Neural crest cell (in vitro differentiated cells): ENCODE data around the gene MARK1. TPM values are rescaled to one million over a fixed set of nuclear protein-coding genes. Genes with fewer than 3 reads are reported as not detected.

ENCODE experiments used
- DNase-seq: peaks from one replicate; pipeline ENCODE4 v3.0.0; 2021; ENCODE audit warnings: low read depth, mixed read lengths, low spot score
- H3K27ac Mint-ChIP-seq: one replicate; pipeline ENCODE4 v1.8.0; 2021; ENCODE audit warnings: mild to moderate bottlenecking, mixed read lengths; ENCODE audit not compliant: unreplicated experiment
- H3K27me3 Mint-ChIP-seq: 2 replicates; pipeline ENCODE4 v1.8.0; 2021; ENCODE audit warnings: low read depth, mild to moderate bottlenecking, mixed read lengths
- H3K36me3 Mint-ChIP-seq: 2 replicates; pipeline ENCODE4 v1.8.0; 2021; ENCODE audit warnings: low read depth, mild to moderate bottlenecking, mixed read lengths
- H3K4me1 Mint-ChIP-seq: 2 replicates; pipeline ENCODE4 v1.8.0; 2021; ENCODE audit warnings: mixed read lengths
- H3K4me3 Mint-ChIP-seq: one replicate; pipeline ENCODE4 v1.8.0; 2021; ENCODE audit warnings: mild to moderate bottlenecking, mixed read lengths
- H3K9me3 Mint-ChIP-seq: 2 replicates; pipeline ENCODE4 v1.8.0; 2021; ENCODE audit warnings: mixed read lengths
- CTCF ChIP-seq: fragments of 200-600 bp; sonication (generic); conservative IDR thresholded peaks from 2 replicates; pipeline ENCODE4 v1.5.0; 2021; ENCODE audit warnings: antibody characterized with exemption, mild to moderate bottlenecking
- total RNA-seq: library from RNA; stranded (reverse); gene quantifications from 2 replicates; pipeline ENCODE4 v1.2.1, GENCODE V29; 2021

MARK1 gene
- total RNA-seq, 1 donor from 2014 or later, result 14.6 TPM

- no peak overlapping the region for H3K27ac Mint-ChIP-seq
- no peak overlapping the region for H3K4me3 Mint-ChIP-seq
- no peak for TF ChIP-seq CTCF
- DNase-seq, result no peak
- H3K27me3 Mint-ChIP-seq, result no peaks in the 10 kb centered on the region
- H3K9me3 Mint-ChIP-seq, result no peaks in the 10 kb centered on the region
- H3K36me3 Mint-ChIP-seq, result no peaks in the 10 kb centered on the region
- H3K4me1 Mint-ChIP-seq, result no peaks in the 10 kb centered on the region
These were observed 36.3 kb downstream of the MARK1 start for GRCh38 chr1:220564216-220564615.

DNA sequence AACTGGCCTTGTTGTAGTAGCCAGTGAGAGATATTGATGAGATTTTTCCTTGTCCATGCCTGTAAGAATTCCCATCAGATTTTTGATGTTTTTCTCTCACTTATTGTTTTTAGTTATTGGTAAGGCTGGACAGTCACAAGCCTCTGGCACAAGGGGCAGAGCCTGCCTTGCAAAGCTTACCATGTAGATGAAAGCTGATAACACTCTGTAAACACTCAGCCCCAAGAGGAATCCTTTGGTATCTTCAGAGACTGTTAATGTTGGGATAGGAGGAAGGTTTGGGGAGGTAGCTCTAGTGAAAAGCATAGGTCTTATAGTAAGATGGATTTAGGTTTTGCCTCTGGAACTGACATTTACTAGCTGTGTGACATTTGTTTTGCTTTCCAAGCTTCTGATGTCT is 37.7 kb downstream of the MARK1 start:
- no peak overlapping the region for H3K4me3 Mint-ChIP-seq
- no peak overlapping the region for H3K27ac Mint-ChIP-seq
- no peak for TF ChIP-seq CTCF
- H3K9me3 Mint-ChIP-seq, result no peaks in the 10 kb centered on the region
- no peaks in the 10 kb centered on the region for H3K27me3 Mint-ChIP-seq
- no peaks in the 10 kb centered on the region for H3K4me1 Mint-ChIP-seq
- no peaks in the 10 kb centered on the region for H3K36me3 Mint-ChIP-seq
- DNase-seq, result no peak

- Mint-ChIP-seq H3K4me1 (no peaks in the 10 kb centered on the region), H3K4me3 (no peak overlapping the region), H3K27ac (no peak overlapping the region), H3K9me3 (no peaks in the 10 kb centered on the region), H3K27me3 (no peaks in the 10 kb centered on the region), H3K36me3 (peaks cover 2% of the 10 kb centered on the region)
- no peak for TF ChIP-seq CTCF
- DNase-seq, result no peak
These were observed 38.9 kb downstream of the MARK1 start for GRCh38 chr1:220566869-220567268.

DNA sequence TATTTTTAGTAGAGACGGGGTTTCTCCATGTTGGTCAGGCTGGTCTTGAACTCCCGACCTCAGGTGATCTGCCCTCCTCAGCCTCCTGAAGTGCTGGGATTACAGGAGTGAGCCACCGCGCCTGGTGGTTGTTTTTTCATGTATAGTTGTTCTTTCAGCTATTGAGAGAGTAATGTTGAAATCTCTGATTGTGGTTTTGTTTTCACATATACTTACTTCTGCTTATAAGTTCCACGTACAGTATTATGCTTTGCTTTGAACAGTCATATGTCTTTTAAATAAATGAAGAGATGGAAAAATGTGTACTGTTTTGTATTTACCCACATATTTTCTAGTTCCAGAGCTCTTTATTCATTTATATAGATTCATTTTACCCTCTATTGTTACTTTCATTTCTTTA is 44.5 kb downstream of the MARK1 start:
- Mint-ChIP-seq H3K9me3 (peaks cover 5% of the 10 kb centered on the region), H3K4me1 (no peaks in the 10 kb centered on the region)

DNA sequence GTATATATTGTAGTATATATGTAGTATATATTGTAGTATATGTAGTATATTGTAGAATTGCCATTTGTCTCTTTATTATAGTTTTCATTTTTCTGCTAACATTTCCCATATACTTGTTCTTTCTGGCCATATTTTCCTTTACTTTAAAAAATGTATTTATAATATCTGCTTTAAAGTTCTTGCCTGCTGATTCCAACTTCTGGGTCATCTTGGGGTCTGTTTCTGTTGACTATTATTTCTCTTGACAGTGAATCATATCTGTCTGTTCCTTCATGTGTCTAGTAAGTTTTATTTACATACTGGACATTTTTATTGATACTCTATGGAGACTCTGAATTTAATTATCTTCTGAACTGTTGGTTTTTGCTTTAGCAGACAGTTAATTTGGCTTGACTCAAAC is 45.9 kb downstream of the MARK1 start:
- TF ChIP-seq CTCF, result no peak
- H3K9me3 Mint-ChIP-seq, result peaks cover 5% of the 10 kb centered on the region
- H3K36me3 Mint-ChIP-seq, result peaks cover 16% of the 10 kb centered on the region
- no peaks in the 10 kb centered on the region for H3K27me3 Mint-ChIP-seq
- no peak overlapping the region for H3K4me3 Mint-ChIP-seq
- H3K4me1 Mint-ChIP-seq, result no peaks in the 10 kb centered on the region
- no peak overlapping the region for H3K27ac Mint-ChIP-seq
- DNase-seq, result no peak

More for the DNA sequence above, 44.5 kb downstream of the MARK1 start:
- no peak for DNase-seq
- Mint-ChIP-seq H3K27ac (no peak overlapping the region), H3K27me3 (no peaks in the 10 kb centered on the region), H3K4me3 (no peak overlapping the region), H3K36me3 (peaks cover 16% of the 10 kb centered on the region)
- no peak for TF ChIP-seq CTCF
